Loucy (cell line): Measurements from ENCODE around the gene CER1.

Experiments
- CTCF ChIP-seq: fragments of 200-600 bp; sonication (generic); conservative IDR thresholded peaks from 2 replicates; pipeline ENCODE4 v1.5.1; 2014; ENCODE audit warnings: mild to moderate bottlenecking, antibody characterized with exemption, low read length
- EZH2phosphoT487 ChIP-seq: fragments of 200-600 bp; IDR thresholded peaks from 2 replicates; pipeline ENCODE4 v1.6.1; 2018; ENCODE audit warnings: antibody characterized with exemption, mild to moderate bottlenecking, moderate library complexity, borderline replicate concordance

- TF ChIP-seq CTCF (no peak), EZH2phosphoT487 (no peak)
These were observed 48.1 kb upstream of the CER1 start for GRCh38 chr9:14770592-14770991.
